Memory B cell (primary cell): ENCODE results near the gene TRAF7.
A peak's percentile ranks its signal among the peaks of the same experiment; 100 is the strongest.

Experiments
- ATAC-seq: fragments of 150-1000 bp; cut with Tn5 transposase; 2 replicates; pipeline ENCODE4 v1.10.0; 2021; ENCODE audit warnings: low read depth, mild to moderate bottlenecking, moderate library complexity
- DNase-seq, 2 donors: peaks; one replicate each; pipeline ENCODE4 v3.0.0; 2022; ENCODE audit warnings: low spot score in 2 of 2
- H3K27ac Mint-ChIP-seq: one replicate; pipeline ENCODE4 v1.8.0; 2022; ENCODE audit warnings: mild to moderate bottlenecking, moderate library complexity, mixed read lengths
- H3K27me3 Mint-ChIP-seq: one replicate; pipeline ENCODE4 v1.8.0; 2022; ENCODE audit warnings: mixed read lengths
- H3K36me3 Mint-ChIP-seq: one replicate; pipeline ENCODE4 v1.8.0; 2022; ENCODE audit warnings: mild to moderate bottlenecking, mixed read lengths
- H3K4me1 Mint-ChIP-seq: one replicate; pipeline ENCODE4 v1.8.0; 2022; ENCODE audit warnings: mixed read lengths
- H3K4me3 Mint-ChIP-seq: one replicate; pipeline ENCODE4 v1.8.0; 2022; ENCODE audit warnings: mild to moderate bottlenecking, moderate library complexity, mixed read lengths
- H3K9me3 Mint-ChIP-seq: one replicate; pipeline ENCODE4 v1.8.0; 2022; ENCODE audit warnings: mixed read lengths

The TRAF7 gene

GRCh38 chr16:2181952-2182351, 26.4 kb downstream of the TRAF7 start:
- Mint-ChIP-seq H3K27ac (no peak overlapping the region), H3K36me3 (peaks cover 2% of the 10 kb centered on the region), H3K9me3 (no peaks in the 10 kb centered on the region), H3K4me3 (no peak overlapping the region), H3K4me1 (peaks cover 10% of the 10 kb centered on the region), H3K27me3 (no peaks in the 10 kb centered on the region)
- no peak for ATAC-seq
- DNase-seq: no peak

DNA sequence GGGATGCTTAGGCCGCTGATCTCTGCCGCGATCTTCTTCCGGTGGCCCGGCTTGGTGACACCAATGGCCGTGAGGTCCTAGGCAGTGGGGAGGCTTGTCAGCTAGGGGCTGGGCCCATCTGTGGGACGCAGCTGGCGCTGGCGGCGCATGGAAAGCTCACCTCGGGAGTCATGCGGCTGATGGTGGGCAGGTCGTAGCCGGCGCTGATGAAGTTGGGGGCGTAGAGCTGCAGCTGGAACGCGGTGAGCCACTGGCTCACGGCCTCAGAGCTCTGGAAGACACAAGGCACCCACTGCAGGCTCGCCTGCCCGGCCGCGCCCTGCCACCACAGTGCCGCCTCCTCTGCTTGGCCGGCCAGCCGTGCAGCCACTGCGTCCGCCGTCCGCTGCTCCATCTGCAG, 28.1 kb downstream of the TRAF7 start:
- Mint-ChIP-seq H3K9me3 (no peaks in the 10 kb centered on the region), H3K4me3 (peak overlapping the region; percentile 56), H3K36me3 (no peaks in the 10 kb centered on the region), H3K27me3 (no peaks in the 10 kb centered on the region), H3K4me1 (peaks cover 10% of the 10 kb centered on the region), H3K27ac (no peak overlapping the region)
- DNase-seq (no peak), ATAC-seq (peak; percentile 43)

DNA sequence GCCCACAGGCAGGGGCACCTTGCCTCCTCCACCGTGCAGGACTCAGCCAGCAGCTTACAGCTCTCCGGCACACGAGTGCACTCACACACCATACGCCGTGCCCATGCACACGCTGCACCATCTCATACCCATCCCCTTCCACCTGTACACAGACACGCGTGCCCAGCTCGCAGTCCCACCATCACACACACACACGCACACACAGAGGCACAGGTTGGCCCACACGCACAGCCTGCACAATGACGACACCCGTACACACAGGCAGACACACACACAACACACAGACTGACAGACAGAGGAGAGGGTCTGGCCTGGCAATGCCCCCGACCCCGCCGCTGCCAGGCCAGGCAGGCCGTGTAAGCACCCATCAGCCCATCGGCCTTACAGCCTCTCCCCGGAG, 28.8 kb downstream of the TRAF7 start:
- Mint-ChIP-seq H3K27me3 (no peaks in the 10 kb centered on the region), H3K27ac (no peak overlapping the region), H3K4me1 (peaks cover 10% of the 10 kb centered on the region), H3K4me3 (peak overlapping the region; percentile 0), H3K36me3 (no peaks in the 10 kb centered on the region), H3K9me3 (no peaks in the 10 kb centered on the region)
- DNase-seq (no peak), ATAC-seq (no peak)

GRCh38 chr16:2184962-2185361, 29.4 kb downstream of the TRAF7 start:
- H3K36me3 Mint-ChIP-seq: no peaks in the 10 kb centered on the region
- H3K27me3 Mint-ChIP-seq: no peaks in the 10 kb centered on the region
- H3K27ac Mint-ChIP-seq: no peak overlapping the region
- no peak for DNase-seq
- H3K4me3 Mint-ChIP-seq: no peak overlapping the region
- no peaks in the 10 kb centered on the region for H3K9me3 Mint-ChIP-seq
- peaks cover 10% of the 10 kb centered on the region for H3K4me1 Mint-ChIP-seq
- ATAC-seq: no peak

DNA sequence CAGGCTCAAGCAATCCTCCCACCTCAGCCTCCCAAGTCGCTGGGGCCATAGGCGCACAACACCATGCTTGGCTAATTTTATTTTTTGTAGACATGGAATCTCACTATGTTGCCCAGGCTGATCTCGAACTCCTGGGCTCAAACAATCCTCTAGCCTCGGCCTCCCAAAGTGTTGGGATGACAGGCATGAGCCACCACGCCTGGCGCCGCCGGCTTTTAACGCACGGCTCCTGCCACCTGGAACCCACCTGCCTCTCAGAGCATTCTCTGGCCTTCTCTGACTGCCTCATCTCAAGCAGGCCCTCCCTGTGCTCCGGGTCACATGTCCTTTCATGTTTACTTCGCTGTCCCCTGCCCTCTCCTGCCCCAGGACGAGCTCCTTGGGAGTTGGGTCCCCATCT, 30.5 kb downstream of the TRAF7 start:
- DNase-seq (no peak), ATAC-seq (no peak)
- Mint-ChIP-seq H3K27ac (no peak overlapping the region), H3K4me3 (no peak overlapping the region), H3K9me3 (no peaks in the 10 kb centered on the region), H3K36me3 (no peaks in the 10 kb centered on the region), H3K27me3 (no peaks in the 10 kb centered on the region), H3K4me1 (peaks cover 10% of the 10 kb centered on the region)

DNA sequence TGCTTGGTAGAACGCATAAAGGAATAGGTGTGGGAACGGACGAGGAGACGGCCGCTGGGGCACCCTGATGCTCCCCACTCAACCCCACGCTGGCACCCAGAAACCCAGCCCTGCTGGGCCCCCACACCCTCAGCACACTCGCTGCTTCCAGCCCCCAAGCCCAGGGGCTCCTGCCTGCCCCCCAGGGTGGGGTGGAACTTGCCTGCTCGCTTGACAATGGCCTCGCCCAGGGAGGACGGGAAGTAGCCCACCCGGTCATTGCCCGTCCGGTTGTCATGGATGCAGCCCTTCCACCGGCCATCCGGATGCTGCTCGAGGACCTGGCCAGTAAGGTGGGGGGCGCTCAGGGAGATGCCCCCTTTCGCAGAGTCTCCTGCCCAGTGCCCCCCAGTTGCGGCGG, 30.9 kb downstream of the TRAF7 start:
- DNase-seq: no peak
- Mint-ChIP-seq H3K27ac (no peak overlapping the region), H3K9me3 (no peaks in the 10 kb centered on the region), H3K27me3 (no peaks in the 10 kb centered on the region), H3K4me3 (no peak overlapping the region), H3K36me3 (no peaks in the 10 kb centered on the region), H3K4me1 (peaks cover 10% of the 10 kb centered on the region)
- ATAC-seq: no peak

DNA sequence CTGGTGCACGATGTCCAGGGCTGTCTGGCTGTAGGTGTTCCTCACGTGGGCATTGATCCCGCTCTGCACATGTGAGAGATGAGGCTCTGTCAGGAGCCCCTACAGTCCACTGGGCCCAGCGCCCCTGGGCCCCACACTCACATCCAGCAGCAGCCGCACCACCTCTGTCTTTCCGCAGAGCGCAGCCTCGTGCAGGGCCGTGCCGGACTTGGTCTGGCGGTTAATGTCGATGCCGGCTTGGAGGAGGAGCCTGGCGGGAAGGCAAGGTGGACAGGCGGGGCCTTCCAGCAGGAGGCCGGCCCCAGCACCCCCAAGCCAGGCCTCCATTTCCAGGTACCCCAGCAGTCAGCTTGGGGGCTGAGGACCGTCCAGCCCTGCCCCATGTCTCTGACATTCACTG, 31.6 kb downstream of the TRAF7 start:
- no peaks in the 10 kb centered on the region for H3K36me3 Mint-ChIP-seq
- DNase-seq (no peak), ATAC-seq (no peak)
- H3K27ac Mint-ChIP-seq: no peak overlapping the region
- H3K9me3 Mint-ChIP-seq: no peaks in the 10 kb centered on the region
- H3K4me1 Mint-ChIP-seq: peaks cover 10% of the 10 kb centered on the region
- no peaks in the 10 kb centered on the region for H3K27me3 Mint-ChIP-seq
- H3K4me3 Mint-ChIP-seq: no peak overlapping the region

DNA sequence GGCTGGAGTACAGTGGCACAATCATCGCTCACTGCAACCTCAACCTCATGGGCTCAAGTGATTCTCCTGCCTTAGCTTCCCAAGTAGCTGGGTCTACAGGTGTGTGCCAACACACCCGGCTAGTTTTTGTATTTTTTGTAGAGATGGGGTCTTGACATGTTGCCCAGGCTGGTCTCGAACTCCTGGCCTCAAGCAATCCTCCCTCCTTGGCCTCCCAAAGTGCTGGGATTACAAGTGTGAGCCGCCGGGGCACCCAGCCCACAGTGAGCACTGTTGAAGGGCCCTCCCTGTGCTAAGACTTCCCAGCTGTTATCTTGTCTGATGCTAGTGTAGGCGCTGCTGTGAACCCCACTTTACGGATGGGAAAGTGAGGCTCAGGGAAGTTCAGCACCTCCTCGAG, 32.8 kb downstream of the TRAF7 start:
- no peak for DNase-seq
- no peaks in the 10 kb centered on the region for H3K9me3 Mint-ChIP-seq
- no peak for ATAC-seq
- no peak overlapping the region for H3K4me3 Mint-ChIP-seq
- no peaks in the 10 kb centered on the region for H3K36me3 Mint-ChIP-seq
- H3K27me3 Mint-ChIP-seq: peaks cover 5% of the 10 kb centered on the region
- peaks cover 6% of the 10 kb centered on the region for H3K4me1 Mint-ChIP-seq
- no peak overlapping the region for H3K27ac Mint-ChIP-seq

DNA sequence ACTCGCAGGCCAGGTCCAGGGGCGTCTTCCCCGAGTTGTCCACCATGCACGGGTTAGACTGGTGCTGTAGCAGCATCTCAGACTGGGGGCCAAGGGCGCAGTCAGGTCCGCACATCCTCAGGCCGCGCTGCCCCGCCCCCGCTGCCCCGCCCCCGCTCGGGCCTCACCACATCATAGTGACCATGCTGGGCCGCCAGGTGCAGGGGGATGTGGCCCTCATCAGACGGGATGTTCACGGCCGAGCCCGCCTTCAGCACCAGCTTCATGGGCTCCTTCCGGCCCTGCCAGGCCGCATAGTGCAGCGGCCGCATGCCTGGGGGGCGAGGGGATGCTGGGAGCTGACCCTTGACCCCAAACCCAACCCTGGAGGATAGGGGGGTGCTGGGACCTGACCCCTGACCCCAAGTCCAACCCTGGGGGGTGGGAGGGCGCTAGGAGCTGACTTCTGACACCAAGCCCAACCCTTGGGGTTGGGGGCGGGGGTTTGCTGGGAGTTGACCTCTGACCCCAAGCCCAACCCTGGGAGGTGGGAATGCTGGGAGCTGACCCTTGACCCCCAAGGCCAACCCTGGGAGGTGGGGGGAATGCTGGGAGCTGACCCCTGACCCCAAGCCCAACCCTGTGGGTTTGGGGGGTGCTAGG, 33.8 kb downstream of the TRAF7 start:
- Mint-ChIP-seq H3K4me1 (peaks cover 3% of the 10 kb centered on the region), H3K27ac (no peak overlapping the region), H3K4me3 (no peak overlapping the region), H3K9me3 (no peaks in the 10 kb centered on the region), H3K36me3 (no peaks in the 10 kb centered on the region), H3K27me3 (peaks cover 8% of the 10 kb centered on the region)
- DNase-seq: no peak
- no peak for ATAC-seq

GRCh38 chr16:2190002-2190658, 34.5 kb downstream of the TRAF7 start:
- Mint-ChIP-seq H3K4me3 (no peak overlapping the region), H3K4me1 (peaks cover 4% of the 10 kb centered on the region), H3K36me3 (no peaks in the 10 kb centered on the region), H3K27ac (no peak overlapping the region), H3K9me3 (no peaks in the 10 kb centered on the region), H3K27me3 (peaks cover 12% of the 10 kb centered on the region)
- ATAC-seq: no peak
- no peak for DNase-seq

DNA sequence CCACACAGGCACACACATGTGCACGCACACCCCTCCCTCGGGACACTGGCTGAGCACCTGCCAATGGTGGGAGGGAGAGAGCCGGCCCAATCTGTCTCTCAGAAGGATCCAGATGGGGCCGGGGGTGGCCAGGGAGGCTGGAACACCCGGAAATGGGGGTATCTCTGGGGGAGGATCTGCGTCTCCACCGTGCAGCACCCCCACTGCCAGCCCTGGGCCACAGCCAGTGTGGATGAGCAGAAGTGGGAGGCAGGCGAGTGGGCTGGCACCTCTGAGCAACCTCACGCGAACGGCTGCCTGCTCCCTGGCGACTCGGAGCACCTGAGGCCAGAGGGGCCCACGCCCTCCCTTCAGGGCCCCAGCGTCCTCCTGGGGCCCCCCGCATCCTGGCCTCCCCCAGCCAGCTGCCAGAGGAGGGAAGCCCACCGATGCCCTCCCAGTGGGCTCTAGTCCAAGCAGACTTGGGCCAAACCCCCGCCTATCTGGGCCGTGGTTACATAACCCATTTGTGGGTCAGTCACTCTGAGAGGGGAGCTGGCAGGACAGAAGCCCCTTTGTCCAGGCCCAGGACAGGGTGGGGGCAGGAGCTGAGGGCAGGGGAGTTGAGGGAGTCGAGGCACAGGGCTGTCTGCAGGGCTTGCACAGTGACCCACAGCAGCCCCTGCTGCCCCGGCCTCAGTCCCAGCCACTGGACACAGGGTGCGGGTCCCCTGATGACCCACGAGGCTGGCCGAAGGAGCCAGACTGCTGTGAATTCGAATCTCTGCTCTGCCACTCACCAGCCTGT, 35.3 kb downstream of the TRAF7 start:
- DNase-seq (no peak), ATAC-seq (no peak)
- Mint-ChIP-seq H3K36me3 (no peaks in the 10 kb centered on the region), H3K9me3 (no peaks in the 10 kb centered on the region), H3K4me3 (no peak overlapping the region), H3K27ac (no peak overlapping the region), H3K4me1 (peaks cover 4% of the 10 kb centered on the region), H3K27me3 (peaks cover 12% of the 10 kb centered on the region)

DNA sequence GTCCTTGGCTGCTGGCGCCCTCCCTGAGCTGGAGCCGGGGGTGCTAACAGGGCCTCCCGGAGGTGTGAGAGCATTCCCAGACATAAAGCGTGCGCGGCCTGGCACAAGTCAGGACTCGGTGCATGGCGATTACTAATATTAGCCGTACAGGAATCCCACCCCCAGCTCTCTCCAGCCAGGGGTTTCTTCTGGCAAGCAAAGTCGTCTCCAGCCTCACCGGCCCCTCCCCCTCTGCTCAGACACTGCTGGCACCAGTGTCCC, 35.8 kb downstream of the TRAF7 start:
- Mint-ChIP-seq H3K4me1 (peaks cover 4% of the 10 kb centered on the region), H3K9me3 (no peaks in the 10 kb centered on the region), H3K36me3 (no peaks in the 10 kb centered on the region), H3K27ac (no peak overlapping the region), H3K4me3 (no peak overlapping the region), H3K27me3 (peaks cover 12% of the 10 kb centered on the region)
- no peak for DNase-seq
- ATAC-seq: no peak

GRCh38 chr16:2194166-2194834, 38.7 kb downstream of the TRAF7 start:
- no peak for ATAC-seq
- Mint-ChIP-seq H3K27me3 (peaks cover 17% of the 10 kb centered on the region), H3K9me3 (no peaks in the 10 kb centered on the region), H3K27ac (no peak overlapping the region), H3K36me3 (no peaks in the 10 kb centered on the region), H3K4me3 (no peak overlapping the region), H3K4me1 (peaks cover 8% of the 10 kb centered on the region)
- DNase-seq: no peak

DNA sequence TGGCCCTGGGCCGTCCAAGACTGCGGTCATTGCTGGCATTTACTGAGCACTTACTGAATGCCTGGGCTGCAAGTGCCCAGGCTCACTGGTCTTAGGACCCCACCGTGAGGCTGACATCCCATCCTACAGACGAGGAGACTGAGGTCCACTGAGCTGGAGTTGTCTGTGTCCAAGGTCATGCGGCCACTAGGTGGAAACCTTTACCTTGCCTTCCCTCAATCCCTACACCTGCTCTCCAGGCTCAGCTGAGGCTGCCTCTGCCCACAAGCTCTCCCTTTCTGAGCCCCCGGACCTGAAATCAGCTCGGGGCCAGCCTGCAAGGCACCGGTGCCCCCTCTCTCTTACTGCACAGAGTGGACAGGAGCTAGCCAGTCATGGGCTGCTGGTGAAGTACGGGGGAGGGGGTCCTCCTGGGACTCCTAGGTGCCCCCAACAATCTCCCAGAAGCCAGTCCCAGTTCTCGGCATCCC, 39.3 kb downstream of the TRAF7 start:
- Mint-ChIP-seq H3K9me3 (no peaks in the 10 kb centered on the region), H3K36me3 (no peaks in the 10 kb centered on the region), H3K27me3 (peaks cover 17% of the 10 kb centered on the region), H3K4me3 (peak overlapping the region; percentile 27), H3K27ac (no peak overlapping the region), H3K4me1 (peaks cover 8% of the 10 kb centered on the region)
- peak; percentile 86 for ATAC-seq
- DNase-seq: peak; percentile 51 to 52
